ENCODE results near the gene CTNND2.

CTNND2 gene

GRCh38 chr5:10995891-10996290 lies 908.4 kb downstream of the CTNND2 start:
- DNase-seq (ENCODE audit: extremely low read depth, insufficient read length) = no peak

GRCh38 chr5:10994091-10994986 lies 909.9 kb downstream of the CTNND2 start:
- no peaks in the 10 kb centered on the region; the same call in 1 of the 2 replicates for H3K27me3 ChIP-seq (replicated peaks; ENCODE audit: control insufficient read depth, insufficient read depth, low read length)
- no peak overlapping the region for H3K4me3 ChIP-seq (replicated peaks; ENCODE audit: low read depth, low read length)
- no peaks in the 10 kb centered on the region for H3K36me3 ChIP-seq (ENCODE audit: control insufficient read depth, insufficient read depth, low read length)
- TF ChIP-seq CTCF (IDR thresholded peaks at IDR 0.05; ENCODE audit: insufficient read depth, low read length, poor library complexity, severe bottlenecking) = no peak
- no peak for DNase-seq (ENCODE audit: extremely low read depth, insufficient read length)

More at GRCh38 chr5:10995891-10996290, 908.4 kb downstream of the CTNND2 start:
- Histone ChIP-seq H3K36me3 (ENCODE audit: control insufficient read depth, insufficient read depth, low read length) (no peaks in the 10 kb centered on the region), H3K27me3 (replicated peaks; ENCODE audit: control insufficient read depth, insufficient read depth, low read length) (no peaks in the 10 kb centered on the region; the same call in 1 of the 2 replicates), H3K4me3 (replicated peaks; ENCODE audit: low read depth, low read length) (no peak overlapping the region)
- TF ChIP-seq CTCF (IDR thresholded peaks at IDR 0.05; ENCODE audit: insufficient read depth, low read length, poor library complexity, severe bottlenecking) = no peak

- DNase-seq (ENCODE audit: extremely low read depth, insufficient read length) = no peak
- Histone ChIP-seq H3K36me3 (ENCODE audit: control insufficient read depth, insufficient read depth, low read length) (no peaks in the 10 kb centered on the region), H3K27me3 (replicated peaks; ENCODE audit: control insufficient read depth, insufficient read depth, low read length) (no peaks in the 10 kb centered on the region; the same call in none of the 2 replicates), H3K4me3 (replicated peaks; ENCODE audit: low read depth, low read length) (no peak overlapping the region)
- no peak for TF ChIP-seq CTCF (IDR thresholded peaks at IDR 0.05; ENCODE audit: insufficient read depth, low read length, poor library complexity, severe bottlenecking)
Observed at GRCh38 chr5:10990634-10991033, 913.6 kb downstream of the CTNND2 start.

GRCh38 chr5:10989577-10990263 lies 914.5 kb downstream of the CTNND2 start:
- no peak for DNase-seq (ENCODE audit: extremely low read depth, insufficient read length)
- no peaks in the 10 kb centered on the region; the same call in none of the 2 replicates for H3K27me3 ChIP-seq (replicated peaks; ENCODE audit: control insufficient read depth, insufficient read depth, low read length)
- TF ChIP-seq CTCF (IDR thresholded peaks at IDR 0.05; ENCODE audit: insufficient read depth, low read length, poor library complexity, severe bottlenecking) = no peak
- no peak overlapping the region for H3K4me3 ChIP-seq (replicated peaks; ENCODE audit: low read depth, low read length)
- H3K36me3 ChIP-seq (ENCODE audit: control insufficient read depth, insufficient read depth, low read length) = no peaks in the 10 kb centered on the region

GRCh38 chr5:10988622-10989021 lies 915.6 kb downstream of the CTNND2 start:
- no peak overlapping the region for H3K4me3 ChIP-seq (replicated peaks; ENCODE audit: low read depth, low read length)
- no peaks in the 10 kb centered on the region for H3K36me3 ChIP-seq (ENCODE audit: control insufficient read depth, insufficient read depth, low read length)
- no peak for TF ChIP-seq CTCF (IDR thresholded peaks at IDR 0.05; ENCODE audit: insufficient read depth, low read length, poor library complexity, severe bottlenecking)
- DNase-seq (ENCODE audit: extremely low read depth, insufficient read length) = no peak
- H3K27me3 ChIP-seq (replicated peaks; ENCODE audit: control insufficient read depth, insufficient read depth, low read length) = no peaks in the 10 kb centered on the region; the same call in none of the 2 replicates
